ENCODE data around the gene PDE11A.
"Not testable (repeated sequence)": the region's sequence is repeated elsewhere in the genome, so short reads cannot be mapped to it uniquely, and the experiment has no call there.

PDE11A gene

GRCh38 chr2:178074123-178075005 is 1.8 kb upstream of the PDE11A start:
- no peak for DNase-seq

- no peak for DNase-seq
These were observed 586 bp downstream of the PDE11A start for GRCh38 chr2:178072000-178072382.

- no peak for DNase-seq
These were observed 1.8 kb downstream of the PDE11A start for GRCh38 chr2:178070824-178071223.

GRCh38 chr2:178069551-178069950 is 3.0 kb downstream of the PDE11A start:
- DNase-seq = no peak

GRCh38 chr2:178068823-178069454 is 3.6 kb downstream of the PDE11A start:
- no peak for DNase-seq

- DNase-seq = no peak
These were observed 5.5 kb downstream of the PDE11A start for GRCh38 chr2:178066890-178067669.

GRCh38 chr2:178066324-178066723 is 6.3 kb downstream of the PDE11A start:
- no peak for DNase-seq

GRCh38 chr2:178059681-178060080 is 12.9 kb downstream of the PDE11A start:
- no peak for DNase-seq

- no peak for DNase-seq
These were observed 13.5 kb downstream of the PDE11A start for GRCh38 chr2:178059111-178059510.

- DNase-seq = no peak
These were observed 15.3 kb downstream of the PDE11A start for GRCh38 chr2:178057179-178057680.

GRCh38 chr2:178056345-178056744 is 16.2 kb downstream of the PDE11A start:
- DNase-seq = no peak

- not testable (repeated sequence) for DNase-seq
These were observed 21.3 kb downstream of the PDE11A start for GRCh38 chr2:178051257-178051656.

- DNase-seq = no peak
These were observed 25.2 kb downstream of the PDE11A start for GRCh38 chr2:178047391-178047790.

GRCh38 chr2:178044836-178045235 is 27.7 kb downstream of the PDE11A start:
- no peak for DNase-seq

- no peak for DNase-seq
These were observed 29.3 kb downstream of the PDE11A start for GRCh38 chr2:178043266-178043665.

- DNase-seq = not testable (repeated sequence)
These were observed 39.0 kb downstream of the PDE11A start for GRCh38 chr2:178033583-178033982.

GRCh38 chr2:178029342-178029741 is 43.2 kb downstream of the PDE11A start:
- no peak for DNase-seq

GRCh38 chr2:178025551-178026185 is 46.9 kb downstream of the PDE11A start:
- no peak for DNase-seq

- no peak for DNase-seq
These were observed 54.4 kb downstream of the PDE11A start for GRCh38 chr2:178018141-178018540.

- no peak for DNase-seq
These were observed 56.0 kb downstream of the PDE11A start for GRCh38 chr2:178016612-178017011.

GRCh38 chr2:178012639-178013038 is 59.9 kb downstream of the PDE11A start:
- DNase-seq = no peak

- DNase-seq = no peak
These were observed 62.8 kb downstream of the PDE11A start for GRCh38 chr2:178009813-178010212.
